GM12878 (cell line): ENCODE measurements around the gene CTSE. TPM values are rescaled to one million over a fixed set of nuclear protein-coding genes. Genes with fewer than 3 reads are reported as not detected.

ENCODE experiments used
- ATAC-seq: fragments of 200-7000 bp; cut with Tn5 transposase; 3 replicates; pipeline ENCODE4 v1.9.1; 2020; ENCODE audit warnings: mild to moderate bottlenecking, moderate library complexity
- BruUV-seq: library from RNA; stranded (reverse); fragments of 400-500 nt; replicated peaks from 2 replicates; lab custom pipeline; 2021; lab: Mats Ljungman, UMichigan
- CTCF ChIA-PET: fragments of 300-600 bp; sonication (Branson Sonifier 250); formaldehyde crosslinking; extraction: SDS; loops from one replicate; lab custom pipeline; 2021; ENCODE audit warnings: inconsistent platforms; lab: Yijun Ruan, JAX
- POLR2A ChIA-PET: fragments of 350-600 bp; formaldehyde crosslinking; extraction: SDS; loops from one replicate; lab custom pipeline; 2021; ENCODE audit warnings: inconsistent platforms; lab: Charles Lee
- RAD21 ChIA-PET: fragments of 300-600 bp; sonication (Branson Sonifier 250); formaldehyde crosslinking; loops from one replicate; lab custom pipeline; 2023; ENCODE audit warnings: antibody characterized with exemption; ENCODE audit not compliant: unreplicated experiment; lab: Charles Lee
- SMC1A ChIA-PET: fragments of 300-600 bp; sonication (Branson Sonifier 250); formaldehyde crosslinking; loops from one replicate; lab custom pipeline; 2023; ENCODE audit not compliant: unreplicated experiment, uncharacterized antibody; lab: Charles Lee
- DNase-seq: peaks from one replicate; pipeline ENCODE4 v3.0.0-alpha.2; 2011; ENCODE audit warnings: low read depth, low spot score
- FAIRE-seq: peaks from 3 replicates; lab custom pipeline; 2011; peaks lifted over from hg19 to GRCh38; lab: Jason Lieb, UNC
- H2AFZ ChIP-seq: 2 replicates; pipeline ENCODE4 v1.6.0; 2011; ENCODE audit warnings: low read depth, low read length, control low read depth; ENCODE audit not compliant: control insufficient read depth
- H3K27ac ChIP-seq: 2 replicates; pipeline ENCODE4 v1.5.1; 2011; ENCODE audit warnings: control low read depth; ENCODE audit not compliant: control insufficient read depth, insufficient read depth
- H3K27me3 ChIP-seq, 2 experiments: replicated peaks in 1 of 2; 2 replicates each; pipeline versions ENCODE4 v1.6.0 to v1.6.1; 2011; ENCODE audit warnings: low read length in 1 of 2; ENCODE audit not compliant: control insufficient read depth in 2 of 2, insufficient read depth in 2 of 2
- H3K36me3 ChIP-seq, 2 experiments: 2 replicates each; pipeline ENCODE4 v1.5.1; 2011; ENCODE audit warnings: low read length in 1 of 2; ENCODE audit not compliant: control insufficient read depth in 2 of 2, insufficient read depth in 2 of 2
- H3K4me1 ChIP-seq: 2 replicates; pipeline ENCODE4 v1.6.1; 2011; ENCODE audit warnings: mild to moderate bottlenecking, low read length, moderate library complexity, mixed read lengths; ENCODE audit not compliant: control insufficient read depth, insufficient read depth
- H3K4me2 ChIP-seq: 2 replicates; pipeline ENCODE4 v1.6.0; 2011; ENCODE audit warnings: control low read depth; ENCODE audit not compliant: control insufficient read depth, insufficient read depth
- H3K4me3 ChIP-seq: fragments of 200-600 bp; sonication (generic); 2 replicates; pipeline ENCODE4 v1.5.1; 2016
- H3K79me2 ChIP-seq: 2 replicates; pipeline ENCODE4 v1.6.0; 2011; ENCODE audit warnings: low read length; ENCODE audit not compliant: control insufficient read depth, insufficient read depth
- H3K9ac ChIP-seq: 2 replicates; pipeline ENCODE4 v1.8.0; 2011; ENCODE audit warnings: low read length, control low read depth, mixed read lengths; ENCODE audit not compliant: control insufficient read depth, insufficient read depth
- H3K9me3 ChIP-seq: replicated peaks from 3 replicates; pipeline ENCODE4 v1.5.1; 2011; ENCODE audit warnings: mild to moderate bottlenecking, low read length; ENCODE audit not compliant: control insufficient read depth, insufficient read depth
- H4K20me1 ChIP-seq: 2 replicates; pipeline ENCODE4 v1.6.0; 2011; ENCODE audit not compliant: control insufficient read depth, insufficient read depth
- ATF7 ChIP-seq: fragments of 450-650 bp; IDR thresholded peaks from 2 replicates; pipeline ENCODE4 v1.6.1; 2016; ENCODE audit warnings: low read depth, mild to moderate bottlenecking
- CBFB ChIP-seq: IDR thresholded peaks from 2 replicates; pipeline ENCODE4 v1.6.1; 2016; ENCODE audit warnings: antibody characterized with exemption, low read depth
- CHD1 ChIP-seq: IDR thresholded peaks from 2 replicates; pipeline ENCODE4 v1.6.1; 2012; ENCODE audit warnings: low read depth, low read length, improper control_type of control experiment
- EED ChIP-seq: sonication (generic); IDR thresholded peaks from 2 replicates; pipeline ENCODE4 v1.6.1; 2016; ENCODE audit warnings: antibody characterized with exemption, low read depth
- IKZF2 ChIP-seq, 2 experiments: fragments of 450-650 bp; IDR thresholded peaks; 2 replicates each; pipeline ENCODE4 v1.6.1; 2017; ENCODE audit warnings: mild to moderate bottlenecking in 2 of 2, moderate library complexity in 2 of 2
- KAT2A ChIP-seq: conservative IDR thresholded peaks from 2 replicates; pipeline ENCODE4 v1.6.1; 2011; ENCODE audit warnings: low read depth, low read length; ENCODE audit not compliant: control insufficient read depth
- KDM1A ChIP-seq: fragments of 200-600 bp; sonication (generic); IDR thresholded peaks from 2 replicates; pipeline ENCODE4 v1.6.1; 2016; ENCODE audit warnings: borderline replicate concordance
- MEF2A ChIP-seq: IDR thresholded peaks from 2 replicates; pipeline ENCODE4 v1.6.1; 2011; ENCODE audit warnings: low read depth, mild to moderate bottlenecking, low read length, moderate library complexity; ENCODE audit not compliant: insufficient read depth
- NFIC ChIP-seq: IDR thresholded peaks from 2 replicates; pipeline ENCODE4 v1.6.1; 2012; ENCODE audit warnings: low read depth, mild to moderate bottlenecking, inconsistent platforms, low read length, moderate library complexity
- NFXL1 ChIP-seq: fragments of 450-650 bp; IDR thresholded peaks from 2 replicates; pipeline ENCODE4 v1.6.1; 2017; ENCODE audit warnings: antibody characterized with exemption, mild to moderate bottlenecking, borderline replicate concordance
- PAX8 ChIP-seq: fragments of 450-650 bp; IDR thresholded peaks from 2 replicates; pipeline ENCODE4 v1.6.1; 2017; ENCODE audit warnings: mild to moderate bottlenecking, moderate library complexity
- YBX1 ChIP-seq: fragments of 450-650 bp; IDR thresholded peaks from 2 replicates; pipeline ENCODE4 v1.6.1; 2016; ENCODE audit warnings: antibody characterized with exemption
- in situ Hi-C: fragments of 300-500 bp; cut with MboI; formaldehyde crosslinking; loops from 9 replicates; pipeline ENCODE4 v1.14.3; 2018; ENCODE audit warnings: mixed read lengths
- intact Hi-C: fragments of 100-400 bp; cut with micrococcal nuclease; formaldehyde crosslinking; loops from one replicate; pipeline ENCODE4 v1.14.2; 2022; ENCODE audit not compliant: unreplicated experiment
- polyA plus RNA-seq, 11 experiments: library from polyadenylated mRNA; depleted of rRNA in 4 of 11; unstranded in 6 of 11; stranded (reverse) in 5 of 11; fragments of >200 nt; fragmentation: Nextera tagmentation in 4 of 11; fragmentation: Illumina TruSeq in 1 of 11; extraction: Ambion mirVana in 4 of 11; extraction: Trizol in 1 of 11; gene quantifications; 1 replicate in 1 of 11; 2 replicates in 10 of 11; pipeline versions ENCODE4 v1.2.1 to v1.2.3, GENCODE V29; 2011 to 2016; ENCODE audit warnings: inconsistent platforms in 2 of 11, missing spikeins in 2 of 11, low read depth in 1 of 11
- total RNA-seq, 4 experiments: library from RNA; depleted of rRNA in 3 of 4; stranded (reverse); fragments of >200 nt in 3 of 4; fragmentation: Illumina TruSeq in 1 of 4; extraction: Trizol in 1 of 4; gene quantifications; 2 replicates each; pipeline versions ENCODE4 v1.2.1 to v1.2.3, GENCODE V29; 2013 to 2021
- TF ChIP-seq, protein P1 (sequence below): fragments of 450-650 bp; IDR thresholded peaks from 2 replicates; pipeline ENCODE4 v1.6.1; 2017; ENCODE audit warnings: borderline replicate concordance
- TF ChIP-seq, protein P2 (sequence below): IDR thresholded peaks from 2 replicates; pipeline ENCODE4 v1.6.1; 2012; ENCODE audit warnings: low read depth, low read length, improper control_type of control experiment
- TF ChIP-seq, protein P3 (sequence below): IDR thresholded peaks from 2 replicates; pipeline ENCODE4 v1.6.1; 2012; ENCODE audit warnings: low read depth, low read length, improper control_type of control experiment
- TF ChIP-seq, protein P4 (sequence below): fragments of 450-650 bp; IDR thresholded peaks from 2 replicates; pipeline ENCODE4 v1.6.1; 2016; ENCODE audit warnings: mild to moderate bottlenecking, moderate library complexity, borderline replicate concordance
- TF ChIP-seq, protein P5 (sequence below): fragments of 150-350 bp; IDR thresholded peaks from 2 replicates; pipeline ENCODE4 v1.6.1; 2014; ENCODE audit warnings: mild to moderate bottlenecking, low read depth, low read length

CTSE gene
- total and polyA plus RNA-seq, 10 of the 15 experiments (the other 5 are each of a cell fraction or from before 2014, with no cell fraction given) = 0.26 TPM; not detected in 9

DNA sequence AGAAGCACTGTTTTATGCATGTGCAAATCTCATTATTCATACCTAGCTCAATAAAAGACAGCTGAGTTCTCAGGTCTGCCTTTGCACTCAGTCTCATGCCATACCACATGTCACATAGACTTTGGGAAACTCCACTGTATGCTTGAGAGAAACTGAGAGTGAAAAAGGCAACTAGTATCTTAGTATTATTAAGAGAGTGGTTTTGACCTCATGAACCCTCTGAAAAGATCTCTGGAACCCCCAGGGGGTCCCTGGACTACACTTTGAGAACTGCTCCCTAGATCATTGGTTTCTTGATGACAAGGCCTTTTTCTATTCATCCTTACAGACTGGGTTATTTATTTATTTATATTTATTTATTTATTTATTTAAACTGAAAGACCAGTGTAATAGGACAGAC lies 25.6 kb upstream of the CTSE start:
- ChIA-PET RAD21 (interaction anchor here (0.9 to 2.0 kb wide), 9 partner anchors 10 to 277 kb away, joined by 3 to 6 read pairs (median 3); no protein-coding TSS in a partner anchor), POLR2A (no interaction called here), CTCF (interaction anchor here (1.8 kb wide), 1 partner anchor 18 kb away, joined by 10 read pairs; no protein-coding TSS in a partner anchor), SMC1A (interaction anchor here (1.0 to 2.3 kb wide), 4 partner anchors 12 to 57 kb away, joined by 3 to 14 read pairs (median 4); no protein-coding TSS in a partner anchor)
- no peak overlapping the region; the same call in 1 of the 2 replicates for H3K4me2 ChIP-seq
- no peak overlapping the region for H2AFZ ChIP-seq
- peak overlapping the region; percentile 91 for H3K27ac ChIP-seq
- in situ Hi-C loops = no loop called here
- intact Hi-C loops = loop anchor here (1.0 kb wide), 1 partner anchor 9 kb away; no protein-coding TSS in a partner anchor
- no peak overlapping the region for H3K9ac ChIP-seq
- H3K9me3 ChIP-seq = no peaks in the 10 kb centered on the region
- peaks cover 53% of the 10 kb centered on the region for H3K4me1 ChIP-seq
- no peaks in the 10 kb centered on the region; a peak in 1 of 4 replicates for H3K36me3 ChIP-seq
- H4K20me1 ChIP-seq = no peaks in the 10 kb centered on the region
- H3K79me2 ChIP-seq = peaks cover 19% of the 10 kb centered on the region
- H3K4me3 ChIP-seq = no peak overlapping the region
- no peaks in the 10 kb centered on the region for H3K27me3 ChIP-seq
- DNase-seq (peak; percentile 90), ATAC-seq (peak; percentile 64), FAIRE-seq (no peak)
- BruUV-seq = no TSS peak
- TF ChIP-seq CHD1 (no peak), KDM1A (no peak), MEF2A (peak; percentile 82), CBFB (peak; percentile 70; the same call in 1 of the 2 replicates), PAX8 (no peak), KAT2A (no peak), NFIC (peak; percentile 93), ATF7 (no peak; the same call in none of the 2 replicates), IKZF2 (IDR thresholded peaks at IDR 0.05) (peak; percentile 82), NFXL1 (no peak), YBX1 (no peak), EED (peak; percentile 82)
- TF ChIP-seq, protein P1, sequence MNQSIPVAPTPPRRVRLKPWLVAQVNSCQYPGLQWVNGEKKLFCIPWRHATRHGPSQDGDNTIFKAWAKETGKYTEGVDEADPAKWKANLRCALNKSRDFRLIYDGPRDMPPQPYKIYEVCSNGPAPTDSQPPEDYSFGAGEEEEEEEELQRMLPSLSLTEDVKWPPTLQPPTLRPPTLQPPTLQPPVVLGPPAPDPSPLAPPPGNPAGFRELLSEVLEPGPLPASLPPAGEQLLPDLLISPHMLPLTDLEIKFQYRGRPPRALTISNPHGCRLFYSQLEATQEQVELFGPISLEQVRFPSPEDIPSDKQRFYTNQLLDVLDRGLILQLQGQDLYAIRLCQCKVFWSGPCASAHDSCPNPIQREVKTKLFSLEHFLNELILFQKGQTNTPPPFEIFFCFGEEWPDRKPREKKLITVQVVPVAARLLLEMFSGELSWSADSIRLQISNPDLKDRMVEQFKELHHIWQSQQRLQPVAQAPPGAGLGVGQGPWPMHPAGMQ = no peak
- TF ChIP-seq, protein P2, sequence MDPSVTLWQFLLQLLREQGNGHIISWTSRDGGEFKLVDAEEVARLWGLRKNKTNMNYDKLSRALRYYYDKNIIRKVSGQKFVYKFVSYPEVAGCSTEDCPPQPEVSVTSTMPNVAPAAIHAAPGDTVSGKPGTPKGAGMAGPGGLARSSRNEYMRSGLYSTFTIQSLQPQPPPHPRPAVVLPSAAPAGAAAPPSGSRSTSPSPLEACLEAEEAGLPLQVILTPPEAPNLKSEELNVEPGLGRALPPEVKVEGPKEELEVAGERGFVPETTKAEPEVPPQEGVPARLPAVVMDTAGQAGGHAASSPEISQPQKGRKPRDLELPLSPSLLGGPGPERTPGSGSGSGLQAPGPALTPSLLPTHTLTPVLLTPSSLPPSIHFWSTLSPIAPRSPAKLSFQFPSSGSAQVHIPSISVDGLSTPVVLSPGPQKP = no peak
- TF ChIP-seq, protein P3, sequence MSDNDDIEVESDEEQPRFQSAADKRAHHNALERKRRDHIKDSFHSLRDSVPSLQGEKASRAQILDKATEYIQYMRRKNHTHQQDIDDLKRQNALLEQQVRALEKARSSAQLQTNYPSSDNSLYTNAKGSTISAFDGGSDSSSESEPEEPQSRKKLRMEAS = no peak
- TF ChIP-seq, protein P4, sequence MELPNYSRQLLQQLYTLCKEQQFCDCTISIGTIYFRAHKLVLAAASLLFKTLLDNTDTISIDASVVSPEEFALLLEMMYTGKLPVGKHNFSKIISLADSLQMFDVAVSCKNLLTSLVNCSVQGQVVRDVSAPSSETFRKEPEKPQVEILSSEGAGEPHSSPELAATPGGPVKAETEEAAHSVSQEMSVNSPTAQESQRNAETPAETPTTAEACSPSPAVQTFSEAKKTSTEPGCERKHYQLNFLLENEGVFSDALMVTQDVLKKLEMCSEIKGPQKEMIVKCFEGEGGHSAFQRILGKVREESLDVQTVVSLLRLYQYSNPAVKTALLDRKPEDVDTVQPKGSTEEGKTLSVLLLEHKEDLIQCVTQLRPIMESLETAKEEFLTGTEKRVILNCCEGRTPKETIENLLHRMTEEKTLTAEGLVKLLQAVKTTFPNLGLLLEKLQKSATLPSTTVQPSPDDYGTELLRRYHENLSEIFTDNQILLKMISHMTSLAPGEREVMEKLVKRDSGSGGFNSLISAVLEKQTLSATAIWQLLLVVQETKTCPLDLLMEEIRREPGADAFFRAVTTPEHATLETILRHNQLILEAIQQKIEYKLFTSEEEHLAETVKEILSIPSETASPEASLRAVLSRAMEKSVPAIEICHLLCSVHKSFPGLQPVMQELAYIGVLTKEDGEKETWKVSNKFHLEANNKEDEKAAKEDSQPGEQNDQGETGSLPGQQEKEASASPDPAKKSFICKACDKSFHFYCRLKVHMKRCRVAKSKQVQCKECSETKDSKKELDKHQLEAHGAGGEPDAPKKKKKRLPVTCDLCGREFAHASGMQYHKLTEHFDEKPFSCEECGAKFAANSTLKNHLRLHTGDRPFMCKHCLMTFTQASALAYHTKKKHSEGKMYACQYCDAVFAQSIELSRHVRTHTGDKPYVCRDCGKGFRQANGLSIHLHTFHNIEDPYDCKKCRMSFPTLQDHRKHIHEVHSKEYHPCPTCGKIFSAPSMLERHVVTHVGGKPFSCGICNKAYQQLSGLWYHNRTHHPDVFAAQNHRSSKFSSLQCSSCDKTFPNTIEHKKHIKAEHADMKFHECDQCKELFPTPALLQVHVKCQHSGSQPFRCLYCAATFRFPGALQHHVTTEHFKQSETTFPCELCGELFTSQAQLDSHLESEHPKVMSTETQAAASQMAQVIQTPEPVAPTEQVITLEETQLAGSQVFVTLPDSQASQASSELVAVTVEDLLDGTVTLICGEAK = no peak
- TF ChIP-seq, protein P5, sequence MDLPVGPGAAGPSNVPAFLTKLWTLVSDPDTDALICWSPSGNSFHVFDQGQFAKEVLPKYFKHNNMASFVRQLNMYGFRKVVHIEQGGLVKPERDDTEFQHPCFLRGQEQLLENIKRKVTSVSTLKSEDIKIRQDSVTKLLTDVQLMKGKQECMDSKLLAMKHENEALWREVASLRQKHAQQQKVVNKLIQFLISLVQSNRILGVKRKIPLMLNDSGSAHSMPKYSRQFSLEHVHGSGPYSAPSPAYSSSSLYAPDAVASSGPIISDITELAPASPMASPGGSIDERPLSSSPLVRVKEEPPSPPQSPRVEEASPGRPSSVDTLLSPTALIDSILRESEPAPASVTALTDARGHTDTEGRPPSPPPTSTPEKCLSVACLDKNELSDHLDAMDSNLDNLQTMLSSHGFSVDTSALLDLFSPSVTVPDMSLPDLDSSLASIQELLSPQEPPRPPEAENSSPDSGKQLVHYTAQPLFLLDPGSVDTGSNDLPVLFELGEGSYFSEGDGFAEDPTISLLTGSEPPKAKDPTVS = no peak
